HCT116 (cell line): ENCODE data around the gene COPZ1. TPM values are rescaled to one million over a fixed set of nuclear protein-coding genes. Genes with fewer than 3 reads are reported as not detected.

Source experiments
- ATAC-seq: fragments of 200-7000 bp; cut with Tn5 transposase; 2 replicates; pipeline ENCODE4 v1.9.1; 2020; ENCODE audit warnings: mild to moderate bottlenecking, moderate library complexity
- BruUV-seq: library from RNA; stranded (reverse); fragments of 400-500 nt; replicated peaks from 2 replicates; lab custom pipeline; 2021; lab: Mats Ljungman, UMichigan
- CTCF ChIA-PET: fragments of 300-600 bp; sonication (Branson Sonifier 250); formaldehyde crosslinking; loops from one replicate; lab custom pipeline; 2021; ENCODE audit warnings: antibody characterized with exemption; lab: Charles Lee
- POLR2A ChIA-PET: fragments of 300-600, 350-600 bp; sonication (Branson Sonifier 250); formaldehyde crosslinking; loops from one replicate; lab custom pipeline; 2021; ENCODE audit warnings: antibody characterized with exemption; lab: Charles Lee
- RAD21 ChIA-PET, 2 experiments: fragments of 300-600 bp; sonication (Branson Sonifier 250); formaldehyde crosslinking; loops; one replicate each; lab custom pipeline; 2023; ENCODE audit warnings: low total read pairs in 2 of 2; ENCODE audit not compliant: uncharacterized antibody in 2 of 2, unreplicated experiment in 2 of 2, low non-redundant PET in 1 of 2; lab: Charles Lee
- DNase-seq: peaks from one replicate; pipeline ENCODE4 v3.0.0-alpha.2; 2010; ENCODE audit warnings: low read depth, low spot score
- H2AFZ ChIP-seq: fragments of 200-600 bp; shearing (Covaris generic), sonication (generic); 2 replicates; pipeline ENCODE4 v1.6.1; 2017; ENCODE audit warnings: low read depth, mixed run types, mixed read lengths, antibody characterized with exemption, low read length; ENCODE audit not compliant: poor library complexity, severe bottlenecking
- H3K27ac ChIP-seq: 2 replicates; pipeline ENCODE4 v1.5.1; 2012; ENCODE audit warnings: low read depth, low read length
- H3K27me3 ChIP-seq: fragments of 200-600 bp; sonication (generic); 2 replicates; pipeline ENCODE4 v1.6.1; 2016; ENCODE audit warnings: mixed run types, low read length, mixed read lengths; ENCODE audit not compliant: insufficient read depth
- H3K36me3 ChIP-seq, 2 experiments: fragments of 200-500 bp in 1 of 2; fragments of 200-600 bp in 1 of 2; sonication (Bioruptor generic) in 1 of 2; sonication (generic) in 1 of 2; 2 replicates each; pipeline versions ENCODE4 v1.5.1 to v1.6.1; 2014 to 2016; ENCODE audit warnings: low read length in 2 of 2, inconsistent platforms in 1 of 2, mixed read lengths in 1 of 2, mixed run types in 1 of 2; ENCODE audit not compliant: insufficient read depth in 2 of 2, control insufficient read depth in 1 of 2
- H3K4me1 ChIP-seq, 2 experiments: fragments of 200-600 bp in 1 of 2; sonication (generic) in 1 of 2; 2 replicates each; pipeline versions ENCODE4 v1.5.1 to v1.6.1; 2012 to 2017; ENCODE audit warnings: low read length in 2 of 2, inconsistent platforms in 1 of 2, mild to moderate bottlenecking in 1 of 2, mixed read lengths in 1 of 2, mixed run types in 1 of 2, moderate library complexity in 1 of 2; ENCODE audit not compliant: insufficient read depth in 2 of 2, control insufficient read depth in 1 of 2
- H3K4me2 ChIP-seq: fragments of 200-600 bp; sonication (generic); 2 replicates; pipeline ENCODE4 v1.6.1; 2017; ENCODE audit warnings: mixed run types, low read length, mixed read lengths
- H3K4me3 ChIP-seq, 2 experiments: fragments of 200-600 bp in 1 of 2; sonication (generic) in 1 of 2; replicated peaks in 1 of 2; 2 replicates each; pipeline ENCODE4 v1.5.1; 2011 to 2016; ENCODE audit warnings: low read length in 2 of 2, control low read depth in 1 of 2, low read depth in 1 of 2, mild to moderate bottlenecking in 1 of 2, mixed read lengths in 1 of 2, mixed run types in 1 of 2
- H3K79me2 ChIP-seq: fragments of 200-600 bp; sonication (generic); 2 replicates; pipeline ENCODE4 v1.6.1; 2017; ENCODE audit warnings: mild to moderate bottlenecking, mixed run types, low read length, moderate library complexity, mixed read lengths; ENCODE audit not compliant: insufficient read depth
- H3K9ac ChIP-seq: fragments of 200-600 bp; sonication (generic); 2 replicates; pipeline ENCODE4 v1.6.1; 2016; ENCODE audit warnings: low read length, mixed read lengths
- H3K9me2 ChIP-seq: fragments of 200-600 bp; sonication (generic), shearing (Covaris generic); 2 replicates; pipeline ENCODE4 v1.6.1; 2017; ENCODE audit warnings: mixed run types, mild to moderate bottlenecking, moderate library complexity; ENCODE audit not compliant: insufficient read depth
- H3K9me3 ChIP-seq, 2 experiments: fragments of 200-500 bp in 1 of 2; fragments of 200-600 bp in 1 of 2; sonication (Bioruptor generic) in 1 of 2; sonication (generic) in 1 of 2; 2 replicates each; pipeline ENCODE4 v1.6.1; 2014 to 2017; ENCODE audit warnings: low read length in 2 of 2, mixed read lengths in 2 of 2, inconsistent platforms in 1 of 2, low read depth in 1 of 2, mild to moderate bottlenecking in 1 of 2, mixed run types in 1 of 2, moderate library complexity in 1 of 2; ENCODE audit not compliant: control insufficient read depth in 1 of 2, insufficient read depth in 1 of 2
- H4K20me1 ChIP-seq: fragments of 200-600 bp; sonication (generic), shearing (Covaris generic); 2 replicates; pipeline ENCODE4 v1.6.1; 2017; ENCODE audit warnings: mixed run types, mild to moderate bottlenecking, moderate library complexity; ENCODE audit not compliant: insufficient read depth
- CBX3 ChIP-seq: IDR thresholded peaks from 2 replicates; pipeline ENCODE4 v1.6.1; 2012; ENCODE audit warnings: low read depth
- CEBPB ChIP-seq: IDR thresholded peaks from 2 replicates; pipeline ENCODE4 v1.6.1; 2012; ENCODE audit warnings: low read depth
- POLR2A ChIP-seq: IDR thresholded peaks from 2 replicates; pipeline ENCODE4 v1.7.0; 2011; ENCODE audit warnings: borderline replicate concordance; ENCODE audit not compliant: insufficient read depth, insufficient read length; ENCODE audit errors: extremely low read depth
- POLR2AphosphoS5 ChIP-seq: IDR thresholded peaks from 2 replicates; pipeline ENCODE4 v1.6.1; 2011; ENCODE audit warnings: mild to moderate bottlenecking, low read depth, low read length, moderate library complexity
- intact Hi-C: fragments of 100-400 bp; cut with micrococcal nuclease; formaldehyde crosslinking; loops from 2 replicates; pipeline ENCODE4 v1.10.0; 2022
- total RNA-seq: library from RNA; stranded (reverse); gene quantifications from one replicate; pipeline ENCODE4 v1.2.1, GENCODE V29; 2021; ENCODE audit not compliant: unreplicated experiment
- TF ChIP-seq, protein P1 (sequence below): IDR thresholded peaks from 2 replicates; pipeline ENCODE4 v1.6.1; 2012

Gene COPZ1
- total RNA-seq, 1 experiment from 2014 or later = 191 TPM

DNA sequence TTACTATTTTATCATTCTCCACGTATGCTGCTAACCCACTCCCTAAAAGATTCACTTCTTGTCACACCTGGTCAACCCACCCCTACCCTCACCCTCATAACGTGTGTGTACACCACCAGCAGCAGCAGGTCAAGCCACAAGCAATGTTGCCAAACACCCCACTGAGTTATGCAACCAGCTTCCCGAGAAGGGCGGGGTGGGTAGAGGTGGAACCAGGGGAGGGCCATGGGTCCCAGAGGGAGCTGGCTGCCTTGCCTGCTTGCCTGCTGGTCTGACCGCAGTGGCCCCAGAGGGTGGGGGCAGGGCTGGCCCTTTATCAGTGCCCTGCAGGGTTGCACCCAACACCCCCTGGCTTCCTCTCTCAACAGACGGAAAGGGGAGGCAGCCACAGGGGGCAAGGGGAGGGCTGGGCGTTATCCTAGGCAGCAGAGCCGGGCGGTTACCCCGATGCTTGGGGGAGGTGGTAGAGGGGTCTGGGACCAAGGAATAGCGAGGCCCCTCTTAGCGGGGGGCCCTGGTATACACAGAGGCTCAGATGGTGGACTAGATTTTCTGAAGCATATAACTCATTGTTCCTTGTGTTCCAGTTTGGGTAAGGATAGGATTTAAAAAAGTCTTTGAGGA is 20.6 kb upstream of the COPZ1 start:
- DNase-seq = no peak
- intact Hi-C loops = no loop called here

DNA sequence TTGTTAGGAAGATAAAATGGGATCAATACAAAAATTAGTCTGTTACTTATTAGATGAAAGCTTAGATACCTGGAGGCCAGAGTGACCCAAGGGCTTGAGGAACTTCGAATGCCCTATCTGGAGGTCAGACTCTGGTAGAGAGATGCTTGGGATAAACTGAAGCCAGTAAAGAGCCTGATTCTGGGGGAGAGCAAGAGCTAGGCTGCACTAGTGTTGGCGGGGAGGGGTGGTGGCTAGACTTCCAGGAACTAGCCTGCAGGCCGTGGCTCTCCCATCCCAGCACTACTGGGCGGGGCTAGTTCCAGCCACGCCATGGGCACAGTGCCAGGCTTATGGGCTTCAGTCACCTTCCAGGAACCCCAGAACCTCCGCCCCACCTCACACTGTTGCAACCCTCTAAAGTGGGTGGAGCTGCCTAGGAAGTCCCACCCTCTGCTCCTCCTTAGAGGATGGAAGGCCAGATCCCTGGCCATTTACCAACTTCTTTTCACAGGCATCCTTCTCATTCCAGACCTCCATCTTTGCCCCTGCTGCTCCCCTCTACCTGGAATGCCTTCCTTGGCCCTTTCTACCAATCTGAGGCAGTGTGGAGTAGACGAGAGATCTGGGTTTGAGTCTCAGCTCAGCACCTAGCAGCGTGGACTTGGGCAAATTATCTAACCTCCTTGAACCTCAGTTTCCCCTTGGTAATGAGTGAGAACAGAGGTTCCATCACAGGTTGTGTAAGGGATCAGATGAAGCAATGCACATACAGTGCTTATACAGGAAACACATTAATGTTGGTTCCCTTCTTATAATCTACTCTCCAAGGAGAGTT is 17.8 kb upstream of the COPZ1 start:
- Histone ChIP-seq H3K9me2 (no peaks in the 10 kb centered on the region), H3K4me1 (peaks cover 31 to 32% of the 10 kb centered on the region in 2 experiments), H3K9me3 (no peaks in the 10 kb centered on the region), H3K79me2 (no peaks in the 10 kb centered on the region), H2AFZ (peak overlapping the region; percentile 3), H3K36me3 (no peaks in the 10 kb centered on the region), H3K27me3 (no peaks in the 10 kb centered on the region), H4K20me1 (no peaks in the 10 kb centered on the region), H3K27ac (no peak overlapping the region), H3K4me3 (no peak overlapping the region), H3K9ac (no peak overlapping the region), H3K4me2 (peak overlapping the region; percentile 37)
- ChIA-PET RAD21 (no interaction called here), CTCF (interaction anchor here (0.9 to 2.0 kb wide), 5 partner anchors 13 to 72 kb away, joined by 3 to 13 read pairs (median 4); partner anchors contain the start of gene COPZ1), POLR2A (interaction anchor here (0.9 to 1.9 kb wide), 6 partner anchors 8 to 28 kb away, joined by 3 to 13 read pairs (median 6); partner anchors contain the start of genes CBX5, COPZ1 and HNRNPA1)
- peak; percentile 78 for DNase-seq
- BruUV-seq = no TSS peak
- TF ChIP-seq CEBPB (peak; percentile 74; the same call in 1 of the 2 replicates), POLR2A (no peak), POLR2AphosphoS5 (peak; percentile 54)
- intact Hi-C loops = no loop called here
- peak; percentile 90 for ATAC-seq

More for the DNA sequence above, 20.6 kb upstream of the COPZ1 start:
- peak; percentile 32 for ATAC-seq
- Histone ChIP-seq H3K27me3 (peaks cover 9% of the 10 kb centered on the region; the same call in 1 of the 2 replicates), H3K4me1 (peaks cover 44 to 48% of the 10 kb centered on the region in 2 experiments), H3K9me2 (no peaks in the 10 kb centered on the region), H3K4me3 (no peak overlapping the region), H3K79me2 (no peaks in the 10 kb centered on the region), H3K27ac (no peak overlapping the region), H3K9ac (no peak overlapping the region), H3K9me3 (no peaks in the 10 kb centered on the region), H3K4me2 (peak overlapping the region; percentile 26), H4K20me1 (no peaks in the 10 kb centered on the region), H3K36me3 (no peaks in the 10 kb centered on the region), H2AFZ (no peak overlapping the region)
- TF ChIP-seq CEBPB (peak; percentile 90), CBX3 (no peak)
- TF ChIP-seq, protein P1, sequence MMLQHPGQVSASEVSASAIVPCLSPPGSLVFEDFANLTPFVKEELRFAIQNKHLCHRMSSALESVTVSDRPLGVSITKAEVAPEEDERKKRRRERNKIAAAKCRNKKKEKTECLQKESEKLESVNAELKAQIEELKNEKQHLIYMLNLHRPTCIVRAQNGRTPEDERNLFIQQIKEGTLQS = no peak
- no TSS peak for BruUV-seq
- RAD21 ChIA-PET = no interaction called here
- CTCF ChIA-PET = interaction anchor here (0.8 kb wide), 1 partner anchor 21 kb away, joined by 3 read pairs; the partner anchor contains the start of gene COPZ1
- POLR2A ChIA-PET = no interaction called here
